Measurements from ENCODE around the gene CLEC2A.

GRCh38 chr12:9928607-9929006 lies 3.6 kb downstream of the CLEC2A start:
- TF ChIP-seq ZNF274 (IDR thresholded peaks at IDR 0.05; ENCODE audit: low read depth, low read length) (no peak), CTCF (IDR thresholded peaks at IDR 0.05 in 2 of 3, conservative IDR thresholded peaks at IDR 0.05 in 1 of 3; ENCODE audit: borderline replicate concordance in 1 of 3, insufficient read depth in 1 of 3, low read depth in 2 of 3, low read length in 2 of 3) (no peak), POLR2AphosphoS5 (IDR thresholded peaks at IDR 0.05; ENCODE audit: low read depth, low read length) (no peak), REST (IDR thresholded peaks at IDR 0.05; ENCODE audit: low read depth) (no peak), EZH2 (IDR thresholded peaks at IDR 0.05) (no peak), MAX (IDR thresholded peaks at IDR 0.05) (no peak), TCF7L2 (IDR thresholded peaks at IDR 0.05; ENCODE audit: borderline replicate concordance, extremely low read depth, insufficient read depth, insufficient read length) (no peak), POLR2A (IDR thresholded peaks at IDR 0.05; ENCODE audit: borderline replicate concordance, extremely low read depth, insufficient read depth, insufficient read length) (no peak), EGR1 (IDR thresholded peaks at IDR 0.05; ENCODE audit: low read depth) (no peak), SP1 (IDR thresholded peaks at IDR 0.05; ENCODE audit: low read depth) (no peak)
